ENCODE data around the gene MIA2. TPM values are rescaled to one million over a fixed set of nuclear protein-coding genes. Genes with fewer than 3 reads are reported as not detected.

The MIA2 gene
- total and polyA plus RNA-seq, 2 donors, result 13.5 to 34.9 TPM

- no peak for DNase-seq (ENCODE audit: extremely low spot score)
- H3K4me1 ChIP-seq (ENCODE audit: insufficient read depth), result no peaks in the 10 kb centered on the region
- no peaks in the 10 kb centered on the region for H3K36me3 ChIP-seq (ENCODE audit: insufficient read depth)
- no peak overlapping the region for H3K4me3 ChIP-seq (ENCODE audit: low read depth, low read length)
- H3K27ac ChIP-seq (ENCODE audit: low read depth), result no peak overlapping the region
These were observed 188.5 kb downstream of the MIA2 start for GRCh38 chr14:39422243-39422642.

- Histone ChIP-seq H3K27ac (ENCODE audit: low read depth) (no peak overlapping the region), H3K4me3 (ENCODE audit: low read depth, low read length) (no peak overlapping the region), H3K4me1 (ENCODE audit: insufficient read depth) (no peaks in the 10 kb centered on the region), H3K36me3 (ENCODE audit: insufficient read depth) (no peaks in the 10 kb centered on the region)
- DNase-seq (ENCODE audit: extremely low spot score), result no peak
- 83% methylated on average over 3 of the region's 3 CpGs for WGBS
These were observed 190.1 kb downstream of the MIA2 start for GRCh38 chr14:39423793-39424192.

GRCh38 chr14:39425947-39426346 lies 192.2 kb downstream of the MIA2 start:
- Histone ChIP-seq H3K4me3 (ENCODE audit: low read depth, low read length) (no peak overlapping the region), H3K4me1 (ENCODE audit: insufficient read depth) (no peaks in the 10 kb centered on the region), H3K36me3 (ENCODE audit: insufficient read depth) (no peaks in the 10 kb centered on the region), H3K27ac (ENCODE audit: low read depth) (no peak overlapping the region)
- 94% methylated on average over 3 of the region's 3 CpGs for WGBS
- no peak for DNase-seq (ENCODE audit: extremely low spot score)

- 65% methylated on average over 7 of the region's 7 CpGs for WGBS
- DNase-seq (ENCODE audit: extremely low spot score), result no peak
- no peak overlapping the region for H3K27ac ChIP-seq (ENCODE audit: low read depth)
- H3K36me3 ChIP-seq (ENCODE audit: insufficient read depth), result no peaks in the 10 kb centered on the region
- no peaks in the 10 kb centered on the region for H3K4me1 ChIP-seq (ENCODE audit: insufficient read depth)
- H3K4me3 ChIP-seq (ENCODE audit: low read depth, low read length), result no peak overlapping the region
These were observed 192.9 kb downstream of the MIA2 start for GRCh38 chr14:39426605-39427004.

GRCh38 chr14:39428118-39428517 lies 194.4 kb downstream of the MIA2 start:
- no peak overlapping the region for H3K4me3 ChIP-seq (ENCODE audit: low read depth, low read length)
- H3K27ac ChIP-seq (ENCODE audit: low read depth), result no peak overlapping the region
- H3K4me1 ChIP-seq (ENCODE audit: insufficient read depth), result no peaks in the 10 kb centered on the region
- H3K36me3 ChIP-seq (ENCODE audit: insufficient read depth), result no peaks in the 10 kb centered on the region
- WGBS, result 93% methylated on average over 8 of the region's 8 CpGs
- no peak for DNase-seq (ENCODE audit: extremely low spot score)

GRCh38 chr14:39430762-39431415 lies 197.2 kb downstream of the MIA2 start:
- no peaks in the 10 kb centered on the region for H3K4me1 ChIP-seq (ENCODE audit: insufficient read depth)
- no peak for DNase-seq (ENCODE audit: extremely low spot score)
- no peak overlapping the region for H3K27ac ChIP-seq (ENCODE audit: low read depth)
- WGBS, result 14% methylated on average over 19 of the region's 19 CpGs
- H3K4me3 ChIP-seq (ENCODE audit: low read depth, low read length), result peak overlapping the region; percentile 92
- H3K36me3 ChIP-seq (ENCODE audit: insufficient read depth), result no peaks in the 10 kb centered on the region

- H3K4me1 ChIP-seq (ENCODE audit: insufficient read depth), result no peaks in the 10 kb centered on the region
- peak; percentile 10 for DNase-seq (ENCODE audit: extremely low spot score)
- under 1% methylated on average over 81 of the region's 81 CpGs for WGBS
These were observed 197.9 kb downstream of the MIA2 start for GRCh38 chr14:39431416-39432178.

GRCh38 chr14:39432179-39432618 lies 198.5 kb downstream of the MIA2 start, which contains the start of gene FBXO33:
FBXO33 (minus strand) TSS chr14:39432433; CDS start chr14:39432162, 271 bp downstream.
- H3K4me1 ChIP-seq (ENCODE audit: insufficient read depth), result no peaks in the 10 kb centered on the region
- H3K27ac ChIP-seq (ENCODE audit: low read depth), result peak within 1 kb of the TSS; percentile 91
- H3K36me3 ChIP-seq (ENCODE audit: insufficient read depth), result no peaks in the 10 kb centered on the region
- peak; percentile 88 for DNase-seq (ENCODE audit: extremely low spot score)
- peak within 1 kb of the TSS; percentile 92 for H3K4me3 ChIP-seq (ENCODE audit: low read depth, low read length)
- WGBS, result under 1% methylated on average over 47 of the region's 47 CpGs

More at GRCh38 chr14:39431416-39432178, 197.9 kb downstream of the MIA2 start:
- Histone ChIP-seq H3K4me3 (ENCODE audit: low read depth, low read length) (peak overlapping the region; percentile 92), H3K36me3 (ENCODE audit: insufficient read depth) (no peaks in the 10 kb centered on the region), H3K27ac (ENCODE audit: low read depth) (peak overlapping the region; percentile 89)

GRCh38 chr14:39432619-39433451 lies 199.1 kb downstream of the MIA2 start:
- WGBS, result under 1% methylated on average over 38 of the region's 38 CpGs

GRCh38 chr14:39433452-39433813 lies 199.7 kb downstream of the MIA2 start:
- peak overlapping the region; percentile 18 for H3K4me3 ChIP-seq (ENCODE audit: low read depth, low read length)
- H3K27ac ChIP-seq (ENCODE audit: low read depth), result peak overlapping the region; percentile 91
- no peaks in the 10 kb centered on the region for H3K4me1 ChIP-seq (ENCODE audit: insufficient read depth)
- DNase-seq (ENCODE audit: extremely low spot score), result no peak
- no peaks in the 10 kb centered on the region for H3K36me3 ChIP-seq (ENCODE audit: insufficient read depth)
- 17% methylated on average over 8 of the region's 8 CpGs for WGBS

More at GRCh38 chr14:39432619-39433451, 199.1 kb downstream of the MIA2 start:
- peak; percentile 71 for DNase-seq (ENCODE audit: extremely low spot score)
- Histone ChIP-seq H3K36me3 (ENCODE audit: insufficient read depth) (no peaks in the 10 kb centered on the region), H3K4me3 (ENCODE audit: low read depth, low read length) (peak overlapping the region; percentile 37), H3K4me1 (ENCODE audit: insufficient read depth) (no peaks in the 10 kb centered on the region), H3K27ac (ENCODE audit: low read depth) (peak overlapping the region; percentile 91)

GRCh38 chr14:39434401-39434800 lies 200.7 kb downstream of the MIA2 start:
- 68% methylated on average over 2 of the region's 2 CpGs for WGBS
- no peak for DNase-seq (ENCODE audit: extremely low spot score)
- no peak overlapping the region for H3K4me3 ChIP-seq (ENCODE audit: low read depth, low read length)

GRCh38 chr14:39435241-39435640 lies 201.5 kb downstream of the MIA2 start:
- 89% methylated on average over 6 of the region's 6 CpGs for WGBS
- Histone ChIP-seq H3K36me3 (ENCODE audit: insufficient read depth) (no peaks in the 10 kb centered on the region), H3K4me3 (ENCODE audit: low read depth, low read length) (no peak overlapping the region), H3K27ac (ENCODE audit: low read depth) (no peak overlapping the region), H3K4me1 (ENCODE audit: insufficient read depth) (no peaks in the 10 kb centered on the region)
- DNase-seq (ENCODE audit: extremely low spot score), result no peak

More at GRCh38 chr14:39434401-39434800, 200.7 kb downstream of the MIA2 start:
- Histone ChIP-seq H3K27ac (ENCODE audit: low read depth) (no peak overlapping the region), H3K4me1 (ENCODE audit: insufficient read depth) (no peaks in the 10 kb centered on the region), H3K36me3 (ENCODE audit: insufficient read depth) (no peaks in the 10 kb centered on the region)
